DOHH2 (cell line): ENCODE results near the gene MGMT.

Source experiments
- H3F3A ChIP-seq: fragments of 200-600 bp; sonication (generic), shearing (Covaris generic); 2 replicates; pipeline ENCODE4 v1.6.0; 2016; ENCODE audit warnings: antibody characterized with exemption, mild to moderate bottlenecking; ENCODE audit not compliant: control insufficient read depth, insufficient read depth
- H3K27ac ChIP-seq: fragments of 200-600 bp; sonication (generic); 2 replicates; pipeline ENCODE4 v1.5.1; 2014; ENCODE audit warnings: low read depth, mild to moderate bottlenecking, low read length, moderate library complexity
- H3K27me3 ChIP-seq: fragments of 200-600 bp; sonication (generic); 2 replicates; pipeline ENCODE4 v1.6.1; 2014; ENCODE audit warnings: mild to moderate bottlenecking, low read length, mixed read lengths; ENCODE audit not compliant: control insufficient read depth
- H3K36me3 ChIP-seq: fragments of 200-600 bp; sonication (generic); 2 replicates; pipeline ENCODE4 v1.6.1; 2014; ENCODE audit warnings: mild to moderate bottlenecking, low read length, moderate library complexity, mixed read lengths; ENCODE audit not compliant: control insufficient read depth
- H3K4me1 ChIP-seq: fragments of 200-600 bp; sonication (generic); 2 replicates; pipeline ENCODE4 v1.6.1; 2014; ENCODE audit warnings: mild to moderate bottlenecking, low read length, mixed read lengths; ENCODE audit not compliant: control insufficient read depth
- H3K4me2 ChIP-seq: fragments of 200-600 bp; sonication (generic); 2 replicates; pipeline ENCODE4 v1.6.0; 2014; ENCODE audit warnings: mild to moderate bottlenecking, low read length, moderate library complexity
- H3K4me3 ChIP-seq: fragments of 200-600 bp; sonication (generic); 2 replicates; pipeline ENCODE4 v1.5.1; 2014; ENCODE audit warnings: mild to moderate bottlenecking, low read length, mixed read lengths
- H3K79me2 ChIP-seq: fragments of 200-600 bp; sonication (generic); 2 replicates; pipeline ENCODE4 v1.6.1; 2014; ENCODE audit warnings: mild to moderate bottlenecking, low read length, mixed read lengths; ENCODE audit not compliant: control insufficient read depth
- H3K9me2 ChIP-seq: fragments of 200-600 bp; sonication (generic); replicated peaks from 2 replicates; pipeline ENCODE4 v1.6.1; 2014; ENCODE audit warnings: mild to moderate bottlenecking, low read length, mixed read lengths; ENCODE audit not compliant: control insufficient read depth
- H3K9me3 ChIP-seq: fragments of 200-600 bp; sonication (generic); 2 replicates; pipeline ENCODE4 v1.6.1; 2014; ENCODE audit warnings: antibody characterized with exemption, low read length, mixed read lengths; ENCODE audit not compliant: control insufficient read depth, insufficient read depth
- H4K20me1 ChIP-seq: fragments of 200-600 bp; sonication (generic); 2 replicates; pipeline ENCODE4 v1.6.0; 2014; ENCODE audit warnings: low read depth, mild to moderate bottlenecking, antibody characterized with exemption, low read length, moderate library complexity; ENCODE audit not compliant: control insufficient read depth, insufficient read depth
- CTCF ChIP-seq: fragments of 200-600 bp; sonication (generic); IDR thresholded peaks from one replicate; pipeline ENCODE4 v1.5.1; 2014; ENCODE audit warnings: antibody characterized with exemption, mild to moderate bottlenecking, low read depth, low read length; ENCODE audit not compliant: poor library complexity, severe bottlenecking
- EZH2phosphoT487 ChIP-seq: fragments of 200-600 bp; sonication (generic); IDR thresholded peaks from 2 replicates; pipeline ENCODE4 v1.6.1; 2017; ENCODE audit warnings: borderline replicate concordance, mild to moderate bottlenecking, antibody characterized with exemption, low read length, moderate library complexity, mixed read lengths

The MGMT gene

DNA sequence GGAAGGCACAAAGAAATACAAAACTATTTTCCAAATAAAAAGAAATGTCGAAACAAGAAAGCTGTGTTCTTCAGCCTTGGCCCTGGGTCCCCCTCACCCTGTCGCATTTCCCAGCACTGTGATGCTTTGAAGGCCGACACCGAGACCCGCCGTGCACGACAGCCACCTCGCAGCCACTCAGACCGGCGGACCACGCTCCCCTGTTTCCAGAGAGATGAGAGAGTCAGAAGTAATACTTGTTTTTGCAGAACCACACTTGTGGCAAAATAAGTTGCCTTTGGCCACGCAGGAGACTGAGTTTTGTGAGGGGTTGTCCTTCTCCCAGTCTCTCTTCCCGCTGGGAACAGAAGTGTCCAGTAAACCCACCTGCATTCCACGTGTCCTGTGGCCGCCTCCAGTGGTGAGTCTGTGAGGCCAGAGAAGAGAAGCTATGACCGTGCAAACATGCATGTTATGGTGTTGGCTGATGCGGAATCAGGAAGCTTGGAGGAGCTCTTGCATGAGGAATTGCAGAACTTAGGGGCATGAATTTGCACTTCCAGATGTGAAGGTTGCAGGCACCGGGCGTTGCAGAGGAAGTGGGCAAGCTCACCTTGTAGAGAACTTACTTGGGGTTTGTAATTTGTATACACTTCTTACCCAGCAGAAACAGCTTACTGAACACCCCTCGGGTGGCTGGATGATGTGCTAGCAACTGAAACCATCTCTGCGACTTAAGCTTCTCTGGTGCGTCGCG, 302.5 kb downstream of the MGMT start:
- H4K20me1 ChIP-seq, result no peaks in the 10 kb centered on the region
- no peak overlapping the region for H3K4me2 ChIP-seq
- H3K4me1 ChIP-seq, result no peaks in the 10 kb centered on the region
- H3K27ac ChIP-seq, result no peak overlapping the region
- no peaks in the 10 kb centered on the region for H3K9me2 ChIP-seq
- H3K9me3 ChIP-seq, result no peaks in the 10 kb centered on the region
- no peaks in the 10 kb centered on the region for H3K36me3 ChIP-seq
- no peak for TF ChIP-seq EZH2phosphoT487
- TF ChIP-seq CTCF, result no peak
- H3K4me3 ChIP-seq, result no peak overlapping the region
- H3K27me3 ChIP-seq, result no peaks in the 10 kb centered on the region
- no peaks in the 10 kb centered on the region for H3K79me2 ChIP-seq
- H3F3A ChIP-seq, result no peaks in the 10 kb centered on the region

GRCh38 chr10:129770286-129770685, 303.2 kb downstream of the MGMT start:
- Histone ChIP-seq H3F3A (no peaks in the 10 kb centered on the region), H3K36me3 (no peaks in the 10 kb centered on the region), H3K27me3 (no peaks in the 10 kb centered on the region), H4K20me1 (no peaks in the 10 kb centered on the region), H3K4me2 (no peak overlapping the region), H3K4me3 (no peak overlapping the region), H3K9me3 (no peaks in the 10 kb centered on the region), H3K79me2 (no peaks in the 10 kb centered on the region), H3K4me1 (no peaks in the 10 kb centered on the region), H3K9me2 (no peaks in the 10 kb centered on the region), H3K27ac (no peak overlapping the region)
- TF ChIP-seq EZH2phosphoT487 (no peak), CTCF (no peak)

DNA sequence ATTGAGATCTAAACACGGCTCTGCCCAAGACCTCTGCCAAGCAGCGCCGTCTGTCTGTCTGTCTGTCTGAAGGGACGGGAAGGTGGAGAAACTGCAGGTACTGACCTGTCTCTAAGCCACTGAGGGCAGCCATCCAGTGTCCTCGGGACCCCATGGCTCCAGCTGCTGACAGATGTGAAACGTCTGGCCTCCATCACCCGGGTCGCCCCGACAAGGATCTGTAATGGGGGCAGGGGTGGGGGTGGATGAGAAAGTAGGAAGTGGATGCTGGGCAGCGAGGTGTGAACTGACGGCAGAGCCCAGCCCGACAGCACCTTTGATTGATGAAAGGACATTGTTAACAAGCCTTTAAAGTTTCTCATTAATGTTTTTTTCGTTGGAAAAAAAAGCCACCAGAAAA, 304.0 kb downstream of the MGMT start:
- Histone ChIP-seq H3K36me3 (no peaks in the 10 kb centered on the region), H3K79me2 (no peaks in the 10 kb centered on the region), H3K4me1 (no peaks in the 10 kb centered on the region), H3K9me2 (no peaks in the 10 kb centered on the region), H3K4me2 (no peak overlapping the region), H3F3A (no peaks in the 10 kb centered on the region), H3K4me3 (no peak overlapping the region), H3K27me3 (no peaks in the 10 kb centered on the region), H4K20me1 (no peaks in the 10 kb centered on the region), H3K9me3 (no peaks in the 10 kb centered on the region), H3K27ac (no peak overlapping the region)
- TF ChIP-seq EZH2phosphoT487 (no peak), CTCF (no peak)
